Lower leg skin (tissue), 3 donors: Measurements from ENCODE around the gene PCED1B.

Experiments used
- POLR2A ChIP-seq, 2 donors: fragments of 450-650 bp; IDR thresholded peaks; one replicate each; pipeline ENCODE4 v1.6.1; 2016 to 2017; ENCODE audit warnings: antibody characterized with exemption in 2 of 2, mild to moderate bottlenecking in 1 of 2, moderate library complexity in 1 of 2
- TF ChIP-seq, protein P1 (sequence below), 3 donors: fragments of 450-650 bp; IDR thresholded peaks; one replicate each; pipeline ENCODE4 v1.5.1; 2016; ENCODE audit warnings: antibody characterized with exemption in 3 of 3, mild to moderate bottlenecking in 3 of 3, moderate library complexity in 2 of 3

- TF ChIP-seq, protein P1, sequence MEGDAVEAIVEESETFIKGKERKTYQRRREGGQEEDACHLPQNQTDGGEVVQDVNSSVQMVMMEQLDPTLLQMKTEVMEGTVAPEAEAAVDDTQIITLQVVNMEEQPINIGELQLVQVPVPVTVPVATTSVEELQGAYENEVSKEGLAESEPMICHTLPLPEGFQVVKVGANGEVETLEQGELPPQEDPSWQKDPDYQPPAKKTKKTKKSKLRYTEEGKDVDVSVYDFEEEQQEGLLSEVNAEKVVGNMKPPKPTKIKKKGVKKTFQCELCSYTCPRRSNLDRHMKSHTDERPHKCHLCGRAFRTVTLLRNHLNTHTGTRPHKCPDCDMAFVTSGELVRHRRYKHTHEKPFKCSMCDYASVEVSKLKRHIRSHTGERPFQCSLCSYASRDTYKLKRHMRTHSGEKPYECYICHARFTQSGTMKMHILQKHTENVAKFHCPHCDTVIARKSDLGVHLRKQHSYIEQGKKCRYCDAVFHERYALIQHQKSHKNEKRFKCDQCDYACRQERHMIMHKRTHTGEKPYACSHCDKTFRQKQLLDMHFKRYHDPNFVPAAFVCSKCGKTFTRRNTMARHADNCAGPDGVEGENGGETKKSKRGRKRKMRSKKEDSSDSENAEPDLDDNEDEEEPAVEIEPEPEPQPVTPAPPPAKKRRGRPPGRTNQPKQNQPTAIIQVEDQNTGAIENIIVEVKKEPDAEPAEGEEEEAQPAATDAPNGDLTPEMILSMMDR (IDR thresholded peaks at IDR 0.05): no peak
- no peak for TF ChIP-seq POLR2A (IDR thresholded peaks at IDR 0.05)
These were observed 144.4 kb downstream of the PCED1B start for GRCh38 chr12:47223848-47224213.
